OCI-LY7 (cell line): Measurements from ENCODE around the gene STAT6. TPM values are rescaled to one million over a fixed set of nuclear protein-coding genes. Genes with fewer than 3 reads are reported as not detected.

Source experiments
- BruUV-seq: library from RNA; stranded (reverse); fragments of 400-500 nt; replicated peaks from 2 replicates; lab custom pipeline; 2021; lab: Mats Ljungman, UMichigan
- CTCF ChIA-PET: fragments of 300-600 bp; sonication (Branson Sonifier 250); formaldehyde crosslinking; loops from one replicate; lab custom pipeline; 2022; ENCODE audit warnings: antibody characterized with exemption; ENCODE audit not compliant: unreplicated experiment; lab: Charles Lee
- POLR2A ChIA-PET: fragments of 300-600 bp; sonication (Branson Sonifier 250); formaldehyde crosslinking; loops from one replicate; lab custom pipeline; 2022; ENCODE audit warnings: antibody characterized with exemption; lab: Charles Lee
- DNase-seq: peaks from one replicate; pipeline ENCODE4 v3.0.0-alpha.2; 2015; ENCODE audit warnings: low spot score
- H2AFZ ChIP-seq: fragments of 200-600 bp; sonication (generic), shearing (Covaris generic); 2 replicates; pipeline ENCODE4 v1.6.1; 2014; ENCODE audit warnings: mild to moderate bottlenecking, antibody characterized with exemption, low read length, moderate library complexity
- H3K27ac ChIP-seq: fragments of 200-600 bp; sonication (generic); 2 replicates; pipeline ENCODE4 v1.5.1; 2014; ENCODE audit warnings: mixed run types, low read depth, mild to moderate bottlenecking, moderate library complexity, low read length, inconsistent platforms; ENCODE audit not compliant: poor library complexity, severe bottlenecking
- H3K36me3 ChIP-seq: fragments of 200-600 bp; sonication (generic); 2 replicates; pipeline ENCODE4 v1.6.1; 2014; ENCODE audit warnings: mild to moderate bottlenecking, antibody characterized with exemption, low read length, moderate library complexity, mixed read lengths; ENCODE audit not compliant: insufficient read depth
- H3K4me1 ChIP-seq: fragments of 200-600 bp; sonication (generic); 2 replicates; pipeline ENCODE4 v1.5.1; 2014; ENCODE audit warnings: mild to moderate bottlenecking, low read length; ENCODE audit not compliant: insufficient read depth, poor library complexity, severe bottlenecking
- H3K4me2 ChIP-seq: fragments of 200-600 bp; sonication (generic); 2 replicates; pipeline ENCODE4 v1.6.1; 2014; ENCODE audit warnings: mild to moderate bottlenecking, low read length
- H3K4me3 ChIP-seq: fragments of 200-600 bp; sonication (generic); 2 replicates; pipeline ENCODE4 v1.5.1; 2014; ENCODE audit warnings: mild to moderate bottlenecking, low read depth, low read length; ENCODE audit not compliant: poor library complexity, severe bottlenecking
- H3K79me2 ChIP-seq: fragments of 200-600 bp; sonication (generic); 2 replicates; pipeline ENCODE4 v1.6.1; 2016; ENCODE audit warnings: low read depth, mild to moderate bottlenecking, low read length, moderate library complexity, mixed read lengths; ENCODE audit not compliant: insufficient read depth
- H3K9me2 ChIP-seq: fragments of 200-600 bp; sonication (generic); 2 replicates; pipeline ENCODE4 v1.6.1; 2016; ENCODE audit warnings: mild to moderate bottlenecking, low read length, mixed read lengths; ENCODE audit not compliant: insufficient read depth
- H3K9me3 ChIP-seq: fragments of 200-600 bp; sonication (generic); 2 replicates; pipeline ENCODE4 v1.6.1; 2014; ENCODE audit warnings: mild to moderate bottlenecking, mixed run types, low read length, mixed read lengths
- H4K20me1 ChIP-seq: fragments of 200-600 bp; sonication (generic); 2 replicates; pipeline ENCODE4 v1.6.1; 2014; ENCODE audit warnings: mild to moderate bottlenecking, antibody characterized with exemption, low read length, moderate library complexity, mixed read lengths; ENCODE audit not compliant: insufficient read depth
- CTCF ChIP-seq: fragments of 200-600 bp; sonication (generic); conservative IDR thresholded peaks from 2 replicates; pipeline ENCODE4 v1.5.1; 2014; ENCODE audit warnings: mild to moderate bottlenecking, antibody characterized with exemption, low read length, moderate library complexity, mixed read lengths
- EZH2phosphoT487 ChIP-seq: fragments of 200-600 bp; sonication (generic); IDR thresholded peaks from 2 replicates; pipeline ENCODE4 v1.6.1; 2018; ENCODE audit warnings: low read depth, borderline replicate concordance, mild to moderate bottlenecking, mixed run types, antibody characterized with exemption, low read length, moderate library complexity, mixed read lengths
- intact Hi-C: fragments of 100-400 bp; cut with micrococcal nuclease; formaldehyde crosslinking; loops from one replicate; pipeline ENCODE4 v1.10.0; 2022; ENCODE audit not compliant: unreplicated experiment
- total RNA-seq, 2 experiments: library from RNA; depleted of rRNA in 1 of 2; stranded (reverse); fragments of >200 nt in 1 of 2; shearing (Covaris generic) in 1 of 2; gene quantifications; 2 replicates each; pipeline ENCODE4 v1.2.3, GENCODE V29; 2014 to 2022

The STAT6 gene
- total RNA-seq, 2 experiments from 2014 or later: 73.6 to 128 TPM

GRCh38 chr12:57101892-57102695 is 9.1 kb downstream of the STAT6 start:
- Histone ChIP-seq H3K36me3 (peaks cover 82% of the 10 kb centered on the region), H3K9me2 (no peaks in the 10 kb centered on the region), H3K4me2 (no peak overlapping the region), H4K20me1 (no peaks in the 10 kb centered on the region), H3K4me3 (no peak overlapping the region), H2AFZ (no peak overlapping the region), H3K79me2 (no peaks in the 10 kb centered on the region), H3K4me1 (no peaks in the 10 kb centered on the region), H3K27ac (no peak overlapping the region), H3K9me3 (no peaks in the 10 kb centered on the region)
- intact Hi-C loops: no loop called here
- ChIA-PET POLR2A (interaction anchor here (0.6 to 0.8 kb wide), 3 partner anchors 28 to 160 kb away, joined by 3 to 7 read pairs (median 5); no protein-coding TSS in a partner anchor), CTCF (interaction anchor here (0.5 kb wide), 1 partner anchor 1329 kb away, joined by 3 read pairs; no protein-coding TSS in a partner anchor)
- TF ChIP-seq CTCF: no peak
- no peak for DNase-seq
- no TSS peak for BruUV-seq

DNA sequence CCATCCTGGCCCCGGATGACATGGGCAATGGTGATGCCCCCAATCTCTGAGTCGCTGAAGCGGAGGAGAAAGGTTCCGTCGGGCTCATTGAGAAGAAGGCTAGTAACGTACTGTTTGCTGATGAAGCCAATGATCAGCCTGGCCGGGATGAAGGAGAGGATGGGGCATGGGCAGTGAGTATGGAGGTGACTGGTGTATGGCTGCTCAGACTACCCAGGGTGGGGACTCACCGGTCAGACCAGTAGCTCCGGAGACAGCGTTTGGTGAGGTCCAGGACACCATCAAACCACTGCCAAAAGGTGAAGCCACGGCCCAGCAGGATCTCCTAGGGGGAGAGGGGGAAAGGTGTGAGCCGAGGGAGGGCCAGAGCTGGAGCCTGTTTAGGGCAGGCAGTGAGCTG is 11.4 kb downstream of the STAT6 start:
- H3K4me1 ChIP-seq: peaks cover under 1% of the 10 kb centered on the region
- H3K9me2 ChIP-seq: no peaks in the 10 kb centered on the region
- CTCF ChIA-PET: no interaction called here

More for the DNA sequence above, 11.4 kb downstream of the STAT6 start:
- H3K4me3 ChIP-seq: no peak overlapping the region
- BruUV-seq: no TSS peak
- H3K27ac ChIP-seq: no peak overlapping the region
- intact Hi-C loops: no loop called here
- H3K9me3 ChIP-seq: no peaks in the 10 kb centered on the region
- POLR2A ChIA-PET: no interaction called here
- TF ChIP-seq EZH2phosphoT487 (no peak), CTCF (no peak)
- no peak overlapping the region for H3K4me2 ChIP-seq
- no peaks in the 10 kb centered on the region for H3K79me2 ChIP-seq
- peaks cover 82% of the 10 kb centered on the region for H3K36me3 ChIP-seq
- no peaks in the 10 kb centered on the region for H4K20me1 ChIP-seq
- no peak for DNase-seq
- H2AFZ ChIP-seq: no peak overlapping the region
